Large intestine (tissue), 3 donors: ENCODE measurements around the gene DLGAP4. TPM values are rescaled to one million over a fixed set of nuclear protein-coding genes. Genes with fewer than 3 reads are reported as not detected.

Source experiments
- DNase-seq, 2 donors: peaks; one replicate each; pipeline versions ENCODE4 v3.0.0 to v3.0.0-alpha.2; 2013
- H3K27ac ChIP-seq: one replicate; pipeline ENCODE4 v1.5.1; 2013; ENCODE audit warnings: low read length
- H3K27me3 ChIP-seq: 2 replicates; pipeline ENCODE4 v1.6.1; 2013; ENCODE audit warnings: low read length; ENCODE audit not compliant: control insufficient read depth, insufficient read depth
- H3K36me3 ChIP-seq: 2 replicates; pipeline ENCODE4 v1.6.1; 2013; ENCODE audit warnings: low read length; ENCODE audit not compliant: control insufficient read depth, insufficient read depth
- H3K4me1 ChIP-seq: one replicate; pipeline ENCODE4 v1.6.1; 2013; ENCODE audit warnings: low read length; ENCODE audit not compliant: control insufficient read depth, insufficient read depth
- H3K4me3 ChIP-seq: one replicate; pipeline ENCODE4 v1.5.1; 2013; ENCODE audit warnings: low read length
- H3K9me3 ChIP-seq: one replicate; pipeline ENCODE4 v1.6.1; 2013; ENCODE audit warnings: mild to moderate bottlenecking, low read depth, low read length, moderate library complexity; ENCODE audit not compliant: control insufficient read depth
- WGBS: methylation state at CpG from one replicate; pipeline ENCODE4 v1.1.5; 2013; ENCODE audit warnings: low lambda C conversion rate; ENCODE audit not compliant: insufficient coverage; 5-methylcytosine and 5-hydroxymethylcytosine counted together
- polyA plus RNA-seq: library from polyadenylated mRNA; unstranded; fragments of 120-200 nt; gene quantifications from one replicate; pipeline ENCODE4 v1.2.1, GENCODE V29; 2013

Gene DLGAP4
- polyA plus RNA-seq, 1 donor = 43.1 TPM

DNA sequence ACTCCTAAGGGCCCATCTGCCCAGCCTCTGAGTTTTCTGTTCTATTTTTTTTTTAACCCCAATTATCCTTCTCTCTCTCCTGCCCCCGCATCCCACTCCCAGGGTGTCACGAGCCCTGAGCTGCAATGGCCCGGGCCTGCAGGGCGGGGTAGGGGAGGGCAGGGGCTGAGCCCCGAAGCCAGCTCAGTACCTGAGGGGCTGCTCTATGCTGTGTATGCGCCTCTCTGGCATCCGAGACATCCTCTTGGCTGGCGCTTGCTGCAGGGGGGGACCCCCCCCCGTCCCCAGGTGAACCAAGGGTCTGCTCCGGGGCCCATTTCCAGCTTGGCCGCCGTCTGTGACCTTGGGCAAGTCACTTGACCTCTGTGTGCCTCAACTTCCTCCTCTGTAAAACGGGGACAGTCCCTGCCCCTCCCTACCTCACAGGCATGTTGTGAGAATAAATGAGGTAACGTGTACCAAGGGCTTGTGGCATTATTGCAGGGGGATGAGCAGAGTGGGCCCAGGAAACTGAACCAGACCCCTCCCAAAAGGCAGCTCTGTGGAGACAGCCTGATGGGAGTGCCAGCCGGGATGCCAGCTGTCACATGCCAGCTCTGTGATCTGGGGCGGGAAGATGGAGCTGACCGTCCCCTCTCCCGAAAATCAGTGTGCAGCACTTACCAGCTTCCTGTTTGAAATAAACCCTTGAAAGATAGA, 222.2 kb downstream of the DLGAP4 start:
- Histone ChIP-seq H3K4me3 (no peak overlapping the region), H3K4me1 (no peaks in the 10 kb centered on the region), H3K27ac (no peak overlapping the region), H3K9me3 (peaks cover 3% of the 10 kb centered on the region), H3K36me3 (peaks cover 45% of the 10 kb centered on the region), H3K27me3 (no peaks in the 10 kb centered on the region)
- DNase-seq = no peak
- WGBS = no CpG with 5 or more reads among the region's 18 CpGs

- H3K4me1 ChIP-seq = no peaks in the 10 kb centered on the region
- H3K27ac ChIP-seq = no peak overlapping the region
- H3K4me3 ChIP-seq = no peak overlapping the region
- DNase-seq = no peak
- no peaks in the 10 kb centered on the region for H3K27me3 ChIP-seq
- peaks cover 41% of the 10 kb centered on the region for H3K36me3 ChIP-seq
- H3K9me3 ChIP-seq = peaks cover 3% of the 10 kb centered on the region
- WGBS = no CpG with 5 or more reads among the region's 14 CpGs
Observed at GRCh38 chr20:36528875-36529417, 222.8 kb downstream of the DLGAP4 start.

DNA sequence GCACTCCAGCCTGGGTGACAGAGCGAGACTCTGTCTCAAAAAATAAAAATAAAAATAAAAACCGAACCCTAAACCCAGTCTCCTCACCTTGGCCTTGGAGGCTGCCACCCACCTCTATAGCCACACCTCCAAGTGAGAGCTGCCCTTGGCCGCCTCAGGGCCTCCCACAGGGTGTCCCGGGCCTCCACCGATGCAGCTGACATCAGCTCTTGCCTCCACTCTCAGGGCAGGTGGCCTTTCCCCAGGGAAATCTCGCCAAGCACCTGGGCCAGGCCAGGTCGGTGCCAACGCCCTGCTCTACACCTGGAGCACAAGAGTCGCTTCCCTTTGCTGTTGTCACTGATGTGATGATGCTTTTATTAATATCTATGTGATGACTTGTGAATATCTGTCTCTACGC, 226.2 kb downstream of the DLGAP4 start:
- Histone ChIP-seq H3K27ac (no peak overlapping the region), H3K36me3 (peaks cover 13% of the 10 kb centered on the region), H3K4me1 (no peaks in the 10 kb centered on the region), H3K9me3 (no peaks in the 10 kb centered on the region), H3K27me3 (no peaks in the 10 kb centered on the region), H3K4me3 (no peak overlapping the region)
- no CpG with 5 or more reads among the region's 10 CpGs for WGBS
- DNase-seq = no peak

- Histone ChIP-seq H3K27ac (no peak overlapping the region), H3K4me3 (no peak overlapping the region), H3K27me3 (no peaks in the 10 kb centered on the region), H3K36me3 (peaks cover 9% of the 10 kb centered on the region), H3K4me1 (no peaks in the 10 kb centered on the region), H3K9me3 (no peaks in the 10 kb centered on the region)
- no peak for DNase-seq
- no CpG with 5 or more reads among the region's 3 CpGs for WGBS
Observed at GRCh38 chr20:36532822-36533221, 226.7 kb downstream of the DLGAP4 start.

- 94% methylated on average over 2 of the region's 11 CpGs for WGBS
- Histone ChIP-seq H3K36me3 (no peaks in the 10 kb centered on the region), H3K4me3 (no peak overlapping the region), H3K27me3 (no peaks in the 10 kb centered on the region), H3K9me3 (peaks cover 4% of the 10 kb centered on the region), H3K4me1 (peaks cover 7% of the 10 kb centered on the region), H3K27ac (no peak overlapping the region)
- no peak for DNase-seq
Observed at GRCh38 chr20:36538026-36538722, 232.0 kb downstream of the DLGAP4 start.

DNA sequence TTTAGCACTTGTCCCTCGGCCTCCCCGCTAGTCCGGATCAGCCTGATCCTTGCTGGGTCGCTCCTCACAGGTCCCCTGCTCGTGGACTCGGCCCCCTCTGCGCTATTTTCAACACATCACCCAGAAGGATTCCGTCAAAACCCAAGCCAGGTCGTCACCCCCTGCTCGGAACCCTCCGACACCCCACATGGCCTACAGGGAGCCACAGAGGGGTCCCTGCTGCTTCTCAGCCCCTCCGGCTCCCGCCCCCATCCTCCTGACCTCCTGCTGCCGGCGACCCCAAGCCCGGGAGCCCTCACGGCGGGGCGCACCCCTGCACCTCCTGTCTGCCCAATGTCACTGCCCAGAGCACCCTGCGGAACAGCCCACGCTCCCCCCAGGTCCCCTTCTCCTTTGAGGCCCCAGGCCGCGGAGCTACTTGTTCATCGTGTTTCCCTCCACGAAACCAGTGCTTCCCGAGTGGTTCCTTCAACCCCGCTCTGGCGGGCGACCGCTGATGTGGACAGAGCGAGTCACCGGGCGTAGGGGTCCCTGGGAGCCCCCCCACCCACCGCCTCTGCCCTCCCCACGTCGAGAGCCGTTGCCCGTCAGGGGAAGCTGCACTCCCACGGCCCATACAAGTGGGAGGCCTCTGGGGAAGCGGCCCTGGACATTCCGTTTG, 234.5 kb downstream of the DLGAP4 start:
- H3K27ac ChIP-seq = peak overlapping the region; percentile 35
- H3K9me3 ChIP-seq = peaks cover 4% of the 10 kb centered on the region
- H3K36me3 ChIP-seq = peaks cover 7% of the 10 kb centered on the region
- 92% methylated on average over 2 of the region's 41 CpGs for WGBS
- peak in 1 of 2 donors; percentile 32 for DNase-seq
- H3K27me3 ChIP-seq = no peaks in the 10 kb centered on the region
- H3K4me1 ChIP-seq = peaks cover 22% of the 10 kb centered on the region
- H3K4me3 ChIP-seq = peak overlapping the region; percentile 98

- peak; percentile 68 to 82 for DNase-seq
- WGBS = no CpG with 5 or more reads among the region's 41 CpGs
- H3K27me3 ChIP-seq = no peaks in the 10 kb centered on the region
- H3K9me3 ChIP-seq = peaks cover 4% of the 10 kb centered on the region
- peaks cover 22% of the 10 kb centered on the region for H3K4me1 ChIP-seq
- H3K4me3 ChIP-seq = peak within 1 kb of the TSS; percentile 98
- peaks cover 13% of the 10 kb centered on the region for H3K36me3 ChIP-seq
- peak within 1 kb of the TSS; percentile 95 for H3K27ac ChIP-seq
Observed at GRCh38 chr20:36541227-36541767, 235.2 kb downstream of the DLGAP4 start, which contains the start of gene MYL9. Gene MYL9 (plus strand): TSS chr20:36541519. CDS start chr20:36544885, 3,366 bp downstream.

GRCh38 chr20:36541768-36542488, 235.8 kb downstream of the DLGAP4 start:
- DNase-seq = peak; percentile 42 to 65
- Histone ChIP-seq H3K9me3 (peaks cover 4% of the 10 kb centered on the region), H3K4me3 (peak overlapping the region; percentile 98), H3K27me3 (no peaks in the 10 kb centered on the region), H3K36me3 (peaks cover 17% of the 10 kb centered on the region), H3K4me1 (peaks cover 22% of the 10 kb centered on the region), H3K27ac (peak overlapping the region; percentile 95)
- no CpG with 5 or more reads among the region's 14 CpGs for WGBS

DNA sequence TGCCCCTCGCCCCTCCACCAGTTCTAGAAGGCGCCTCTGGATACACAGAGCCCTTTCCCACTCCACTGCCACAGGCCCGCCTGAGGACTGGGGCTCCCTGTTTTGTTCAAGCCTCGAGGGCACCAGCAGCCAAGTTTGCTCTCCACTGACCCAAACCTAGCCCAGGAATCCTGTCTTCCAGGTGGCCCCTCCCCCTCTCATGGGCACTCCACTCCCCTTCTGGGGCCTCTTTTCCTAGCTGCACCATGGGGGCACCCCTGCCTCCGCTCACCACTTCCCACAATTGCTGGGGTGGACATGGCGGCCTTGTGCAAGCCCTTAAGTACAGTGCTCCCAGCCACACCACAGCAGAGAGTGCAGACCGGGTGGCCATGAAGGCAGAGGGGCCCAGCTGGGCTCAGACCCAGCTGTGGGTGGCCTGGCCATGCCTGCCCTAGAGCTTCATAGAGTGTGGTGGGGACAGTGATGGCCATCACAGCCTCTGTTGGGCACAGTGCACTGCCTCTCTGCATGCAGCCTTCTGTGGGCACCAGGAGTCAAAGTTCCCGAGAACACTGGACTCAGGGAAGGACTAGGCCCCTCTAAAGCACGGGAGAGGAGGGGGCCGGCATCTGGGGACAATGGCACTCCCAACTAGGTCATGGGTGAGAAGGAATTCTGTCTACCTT, 236.5 kb downstream of the DLGAP4 start:
- no peak for DNase-seq
- no peaks in the 10 kb centered on the region for H3K27me3 ChIP-seq
- H3K27ac ChIP-seq = peak overlapping the region; percentile 95
- H3K4me3 ChIP-seq = peak overlapping the region; percentile 98
- peaks cover 22% of the 10 kb centered on the region for H3K4me1 ChIP-seq
- no CpG with 5 or more reads among the region's 10 CpGs for WGBS
- H3K9me3 ChIP-seq = peaks cover 4% of the 10 kb centered on the region
- H3K36me3 ChIP-seq = peaks cover 23% of the 10 kb centered on the region
